Measurements from ENCODE around the gene PPP1R9B. TPM values are rescaled to one million over a fixed set of nuclear protein-coding genes. Genes with fewer than 3 reads are reported as not detected.

PPP1R9B gene
- total RNA-seq, 1 donor from 2014 or later = 68.9 TPM

DNA sequence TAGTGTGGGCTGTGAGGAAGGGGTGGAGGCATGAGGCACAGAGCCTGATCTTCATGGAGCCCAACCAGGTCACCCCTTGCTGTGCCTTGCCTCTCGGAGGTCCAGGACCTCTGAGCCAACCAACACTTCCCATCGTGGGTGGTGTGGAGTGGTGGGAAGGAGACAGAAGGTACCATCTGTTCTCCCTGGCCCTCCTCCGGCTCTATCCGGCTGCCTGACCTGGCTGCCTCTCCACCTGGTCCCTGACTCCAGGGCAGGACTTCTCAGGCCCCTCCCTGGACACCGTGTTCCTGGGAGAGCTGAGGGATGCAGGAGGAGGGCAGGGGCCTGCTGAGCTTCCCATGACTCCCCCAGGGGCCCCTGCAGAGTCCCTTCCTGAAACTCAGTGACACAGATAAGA, 51.5 kb downstream of the PPP1R9B start:
- no peak for FAIRE-seq
- DNase-seq (ENCODE audit: low spot score in 2 of 2) = no peak

DNA sequence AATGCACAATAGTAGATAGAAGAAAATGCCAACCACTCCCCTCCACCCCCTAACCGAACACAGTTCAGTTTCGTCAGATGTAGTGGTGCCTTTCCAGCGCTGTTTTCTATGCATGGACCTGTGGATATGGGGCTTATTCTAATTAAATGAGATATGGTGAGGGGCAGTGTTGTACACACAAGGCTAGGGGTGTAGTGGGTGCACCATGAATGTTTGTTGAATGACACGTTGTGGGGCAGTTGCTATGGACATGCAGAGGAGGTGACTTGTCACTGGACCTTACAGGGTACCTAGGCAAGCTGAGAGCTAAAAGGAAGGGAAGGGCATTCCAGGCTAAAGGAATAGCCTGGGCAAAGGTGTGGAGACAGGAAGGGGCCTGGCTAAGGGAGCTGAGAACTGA, 51.9 kb downstream of the PPP1R9B start:
- no peak for FAIRE-seq
- DNase-seq (ENCODE audit: low spot score in 2 of 2) = no peak

DNA sequence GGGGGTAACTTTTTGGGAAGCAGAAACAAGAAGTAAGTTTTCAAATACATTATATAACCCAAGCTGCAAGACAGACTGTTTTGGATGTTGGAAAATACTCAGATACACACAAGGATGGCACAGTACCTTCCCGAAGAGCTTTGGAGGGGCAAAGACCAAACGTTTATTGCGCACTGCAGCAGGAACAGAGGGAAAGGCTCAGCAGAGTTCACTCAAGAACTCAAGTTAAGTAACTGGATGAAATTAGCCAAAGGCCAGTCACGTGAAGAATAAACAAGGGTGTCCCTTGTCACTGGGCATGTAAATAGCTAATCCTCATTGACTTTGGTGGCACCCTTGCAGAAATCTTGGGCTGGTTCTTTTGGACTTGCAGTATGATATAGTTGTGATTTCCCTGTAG, 52.6 kb downstream of the PPP1R9B start:
- no peak for FAIRE-seq
- DNase-seq (ENCODE audit: low spot score in 2 of 2) = no peak

DNA sequence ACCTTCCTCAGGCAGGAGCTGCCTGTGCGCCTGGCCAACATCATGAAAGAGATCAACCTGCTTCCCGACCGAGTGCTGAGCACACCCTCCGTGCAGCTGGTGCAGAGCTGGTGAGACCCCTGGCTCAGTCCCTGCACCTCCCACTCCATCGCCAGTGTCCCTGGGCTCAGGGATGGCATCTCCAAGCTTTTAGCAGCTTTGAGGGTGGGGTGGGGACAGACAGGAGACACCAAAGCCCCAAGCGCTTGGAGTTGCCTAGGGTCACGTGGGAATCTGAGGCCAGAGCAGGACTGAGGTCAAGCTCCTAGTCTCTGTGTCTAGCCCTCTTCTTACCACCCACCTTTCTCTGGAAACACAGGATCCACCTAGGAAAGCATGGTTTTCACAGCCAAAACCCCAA, 53.0 kb downstream of the PPP1R9B start:
- DNase-seq (ENCODE audit: low spot score in 2 of 2) = no peak
- FAIRE-seq = no peak

DNA sequence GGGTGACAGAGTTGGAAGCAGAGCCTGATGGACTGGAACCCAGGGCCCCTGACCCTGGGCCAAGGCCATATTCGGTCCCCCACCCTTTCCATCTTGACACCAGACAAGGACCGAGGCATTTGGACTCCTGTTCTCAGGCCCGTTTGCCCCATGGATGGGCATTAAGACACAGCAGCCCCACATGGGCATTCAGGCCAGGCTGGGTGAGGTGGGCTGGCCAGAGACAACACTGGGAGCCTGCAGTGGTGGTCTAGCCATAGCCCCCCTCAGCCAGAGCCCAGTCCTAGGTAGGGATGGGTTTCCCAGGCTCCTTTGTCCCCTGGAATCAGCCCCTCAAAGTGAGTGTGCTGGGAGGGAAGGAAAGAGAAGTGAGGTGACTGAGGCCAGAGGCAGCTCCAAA, 53.7 kb downstream of the PPP1R9B start:
- FAIRE-seq = no peak
- DNase-seq (ENCODE audit: low spot score in 2 of 2) = no peak

DNA sequence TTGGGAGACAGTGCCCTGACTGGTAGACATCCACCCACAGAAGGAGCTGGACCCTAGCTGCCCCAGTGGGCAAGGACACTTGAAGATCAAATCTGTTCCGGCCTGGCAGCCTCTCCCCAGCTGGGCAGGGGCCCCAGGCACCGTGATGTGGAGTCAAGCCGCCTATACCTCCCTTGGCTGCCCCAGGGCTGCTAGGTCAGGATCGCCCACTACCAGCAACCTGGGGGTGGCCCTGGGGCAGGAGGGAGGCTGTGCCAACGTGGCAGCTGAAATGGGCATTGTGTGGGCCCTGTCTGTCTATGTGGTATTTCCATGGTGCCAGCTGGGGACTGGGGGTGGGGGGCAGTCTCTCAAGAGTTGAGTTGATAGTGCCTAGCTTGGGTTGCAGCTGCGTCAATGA, 54.4 kb downstream of the PPP1R9B start:
- FAIRE-seq (no peak), DNase-seq (ENCODE audit: low spot score in 2 of 2) (no peak)

DNA sequence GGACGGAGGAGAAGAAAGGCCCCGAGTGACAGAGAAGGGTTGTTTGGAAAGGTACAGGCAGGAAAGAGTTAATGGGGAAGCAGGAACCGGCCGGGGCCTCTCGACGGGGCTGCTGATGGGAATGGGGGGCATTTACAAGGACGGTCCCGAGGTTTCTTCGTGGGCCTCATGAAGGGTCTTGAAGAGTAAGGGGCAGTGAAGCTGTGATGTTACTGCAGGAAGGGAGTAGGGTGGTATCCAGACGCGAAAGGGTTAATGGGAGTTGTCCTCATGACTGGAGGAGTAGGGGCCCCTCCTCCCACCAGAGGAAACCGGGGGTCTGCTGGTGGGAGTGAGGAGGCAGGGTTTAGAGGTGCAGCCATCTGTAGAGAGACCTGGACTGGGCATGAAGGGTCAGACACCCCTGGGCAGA, 54.8 kb downstream of the PPP1R9B start:
- no peak for FAIRE-seq
- DNase-seq (ENCODE audit: low spot score in 2 of 2) = no peak

DNA sequence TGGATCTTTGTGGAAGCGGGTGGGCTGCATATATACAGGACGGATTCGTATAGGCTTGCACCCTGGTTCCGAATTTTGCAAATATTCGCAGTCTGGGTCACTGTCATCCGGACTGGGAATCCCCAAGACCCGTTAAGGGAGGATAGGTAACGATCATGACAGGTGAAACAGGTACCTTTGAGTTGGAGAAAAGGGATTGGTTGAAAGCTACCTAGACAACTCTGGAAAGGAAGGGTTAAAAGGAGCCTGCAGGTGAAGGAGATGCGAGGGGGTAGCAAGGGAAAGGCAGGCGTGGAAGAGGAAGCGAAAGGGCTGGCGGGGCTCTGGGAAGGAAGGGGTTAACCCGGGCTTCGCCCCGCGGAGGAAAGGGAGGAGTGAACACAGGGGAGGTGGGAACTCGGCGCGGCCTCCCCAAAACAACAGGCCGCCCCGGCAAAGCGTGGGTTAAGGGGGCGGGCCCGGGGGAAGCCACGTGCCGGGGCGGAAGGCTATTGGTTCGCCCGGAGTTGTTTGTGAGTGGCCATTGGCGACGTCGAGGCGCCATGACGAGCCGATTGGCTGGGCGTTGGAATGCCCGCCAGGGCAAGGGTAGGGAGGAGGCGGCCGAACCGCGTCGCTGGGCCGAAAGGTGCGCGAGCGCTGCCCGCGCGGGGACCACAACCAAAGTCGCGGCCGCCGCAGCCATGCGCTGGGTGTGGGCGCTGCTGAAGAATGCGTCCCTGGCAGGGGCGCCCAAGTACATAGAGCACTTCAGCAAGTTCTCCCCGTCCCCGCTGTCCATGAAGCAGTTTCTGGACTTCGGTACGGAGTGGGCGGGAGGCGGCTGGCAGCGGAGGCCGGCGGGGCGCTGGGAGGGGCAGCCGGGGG, 55.5 kb downstream of the PPP1R9B start, which contains the start of gene PDK2:
PDK2 (plus strand) TSS at position 599 of the 867 bp plus-strand sequence; CDS start at position 684, 85 bp downstream.
- FAIRE-seq (no peak), DNase-seq (ENCODE audit: low spot score in 2 of 2) (peak; percentile 97 to 98)

DNA sequence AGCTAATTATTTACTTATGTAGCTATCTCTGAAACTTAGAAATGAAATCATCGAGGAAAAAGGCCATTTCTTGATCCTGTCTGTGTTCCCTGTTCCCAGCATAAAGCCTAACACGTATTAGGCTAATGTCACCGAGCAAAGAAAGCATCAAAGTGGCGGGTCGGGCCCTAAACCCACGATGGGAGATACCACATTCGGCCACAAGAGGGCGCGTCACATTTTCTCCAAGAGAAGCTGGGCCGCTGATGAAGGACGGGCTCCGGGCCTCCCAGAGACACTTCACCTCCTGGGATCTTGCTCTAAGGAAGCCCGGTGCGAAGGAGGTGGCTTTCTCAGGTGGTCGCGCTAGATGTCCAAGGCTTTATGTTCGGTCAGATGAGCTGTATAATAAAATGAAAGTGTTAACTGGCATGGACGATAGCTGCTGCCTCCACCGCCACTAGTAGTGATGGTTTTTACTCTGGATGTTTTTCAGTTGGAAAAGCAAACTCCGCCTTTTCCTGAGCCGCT, 56.2 kb downstream of the PPP1R9B start:
- FAIRE-seq (no peak), DNase-seq (ENCODE audit: low spot score in 2 of 2) (peak; percentile 82 to 84)

DNA sequence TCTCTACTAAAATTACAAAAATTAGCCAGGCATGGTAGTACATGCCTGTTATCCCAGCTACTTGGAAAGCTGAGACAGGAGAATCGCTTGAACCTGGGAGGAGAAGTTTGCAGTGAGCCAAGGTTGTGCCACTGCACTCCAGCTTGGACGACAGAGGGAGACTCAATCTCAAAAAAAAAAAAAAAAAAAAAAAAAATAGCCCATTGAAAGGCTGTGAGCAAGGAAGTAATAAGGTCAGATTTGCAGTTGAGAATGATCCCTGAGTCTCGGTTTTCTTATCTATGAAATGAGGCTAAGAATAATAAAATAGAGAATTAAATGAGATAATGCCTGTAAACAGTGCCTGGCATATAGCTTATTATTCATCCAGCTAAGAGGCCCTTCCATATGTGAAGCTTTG, 56.7 kb downstream of the PPP1R9B start:
- FAIRE-seq (no peak), DNase-seq (ENCODE audit: low spot score in 2 of 2) (no peak)

DNA sequence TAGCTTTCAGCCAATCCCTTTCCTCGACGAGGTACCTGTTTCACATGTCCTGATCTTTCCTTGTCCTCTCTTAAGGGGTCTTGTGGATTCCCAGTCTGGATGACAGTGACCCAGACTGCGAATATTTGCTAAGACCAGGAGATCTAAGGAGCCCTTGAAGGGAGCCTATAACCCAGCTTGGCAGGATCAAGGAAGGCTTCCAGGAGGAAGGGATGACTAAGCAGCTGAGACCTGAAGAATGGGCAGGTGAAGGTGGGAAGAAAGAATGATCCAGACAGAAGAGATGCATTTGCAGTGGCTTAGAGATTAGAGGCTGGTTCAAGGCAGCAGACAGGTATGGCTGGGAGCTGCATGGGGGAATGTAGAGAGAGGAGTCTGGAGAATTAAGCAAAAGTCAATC, 57.2 kb downstream of the PPP1R9B start:
- DNase-seq (ENCODE audit: low spot score in 2 of 2) (no peak), FAIRE-seq (no peak)

DNA sequence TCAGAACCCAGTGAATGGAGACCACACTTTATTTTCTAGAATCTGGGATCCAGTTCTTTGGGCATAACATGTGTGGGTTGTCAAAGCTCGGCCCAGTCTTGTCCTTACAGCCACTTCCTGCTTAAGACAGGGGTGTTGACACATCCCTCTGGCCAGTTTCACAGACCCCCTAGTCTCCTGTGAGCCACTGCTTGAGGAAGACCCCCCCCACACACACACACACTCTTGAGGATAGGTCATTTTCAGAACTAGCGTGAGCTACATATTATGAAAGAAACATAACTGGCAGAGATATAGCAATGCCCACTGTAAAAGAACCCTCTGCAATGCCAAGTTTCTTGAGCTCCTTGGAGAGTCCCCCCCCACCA, 58.6 kb downstream of the PPP1R9B start:
- FAIRE-seq (no peak), DNase-seq (ENCODE audit: low spot score in 2 of 2) (no peak)

DNA sequence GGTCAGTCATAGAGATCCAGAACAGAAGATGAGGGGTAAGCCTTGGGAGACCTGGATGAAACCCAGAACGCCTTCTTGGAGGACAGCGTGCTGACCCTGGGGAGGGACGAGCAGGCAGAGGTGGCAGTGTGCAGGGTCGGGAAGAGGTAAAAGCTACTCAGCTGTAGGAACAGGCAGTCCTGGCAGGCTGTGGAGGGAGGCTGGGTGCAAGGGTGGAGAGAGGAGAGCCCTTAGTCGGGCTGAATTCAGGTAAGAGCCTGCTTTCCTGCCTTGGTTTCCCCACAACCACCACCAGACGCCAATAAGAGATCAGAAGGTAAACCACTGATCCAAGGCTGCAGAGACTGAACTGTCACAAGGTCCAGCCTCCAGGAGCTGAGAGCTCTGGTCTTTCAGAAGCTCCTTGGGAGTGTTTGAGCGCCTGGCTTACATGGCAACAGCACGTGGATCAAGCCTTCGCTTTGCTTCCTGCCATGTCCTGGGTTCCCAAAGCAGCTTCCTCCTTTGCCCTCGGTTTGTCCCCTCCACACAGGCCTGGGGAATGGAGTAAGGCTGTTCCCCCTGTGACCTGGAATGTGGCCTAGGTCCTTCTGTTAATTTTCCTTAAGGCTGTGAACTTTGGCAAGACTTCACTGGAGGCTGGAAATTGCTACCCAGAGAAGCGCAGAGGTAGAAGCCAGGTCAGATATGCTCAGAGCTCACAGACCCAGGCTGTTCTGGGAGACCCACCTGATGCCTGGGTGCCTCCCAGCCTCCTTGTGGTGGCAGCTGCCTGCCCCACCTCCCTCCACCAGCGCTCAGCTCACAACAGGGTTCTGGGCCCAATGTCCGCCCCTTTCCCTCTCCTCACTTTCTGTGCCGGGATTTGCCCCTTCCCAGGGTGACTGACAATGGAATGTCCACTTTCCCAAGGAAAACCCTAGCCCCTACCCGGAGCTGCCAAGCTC, 59.2 kb downstream of the PPP1R9B start:
- no peak for FAIRE-seq
- DNase-seq (ENCODE audit: low spot score in 2 of 2) = no peak

DNA sequence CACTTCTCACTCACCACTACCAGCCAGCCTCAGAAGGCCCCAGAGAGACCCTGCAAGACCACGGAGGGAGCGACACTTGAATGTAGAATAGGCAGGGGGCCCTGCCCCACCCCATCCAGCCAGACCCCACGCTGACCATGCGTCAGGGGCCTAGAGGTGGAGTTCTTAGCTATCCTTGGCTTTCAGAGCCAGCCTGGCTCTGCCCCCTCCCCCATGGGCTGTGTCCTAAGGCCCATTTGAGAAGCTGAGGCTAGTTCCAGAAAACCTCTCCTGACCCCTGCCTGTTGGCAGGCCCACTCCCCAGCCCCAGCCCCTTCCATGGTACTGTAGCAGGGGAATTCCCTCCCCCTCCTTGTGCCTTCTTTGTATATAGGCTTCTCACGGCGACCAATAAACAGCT, 60.4 kb downstream of the PPP1R9B start:
- no peak for DNase-seq (ENCODE audit: low spot score in 2 of 2)
- FAIRE-seq = no peak

DNA sequence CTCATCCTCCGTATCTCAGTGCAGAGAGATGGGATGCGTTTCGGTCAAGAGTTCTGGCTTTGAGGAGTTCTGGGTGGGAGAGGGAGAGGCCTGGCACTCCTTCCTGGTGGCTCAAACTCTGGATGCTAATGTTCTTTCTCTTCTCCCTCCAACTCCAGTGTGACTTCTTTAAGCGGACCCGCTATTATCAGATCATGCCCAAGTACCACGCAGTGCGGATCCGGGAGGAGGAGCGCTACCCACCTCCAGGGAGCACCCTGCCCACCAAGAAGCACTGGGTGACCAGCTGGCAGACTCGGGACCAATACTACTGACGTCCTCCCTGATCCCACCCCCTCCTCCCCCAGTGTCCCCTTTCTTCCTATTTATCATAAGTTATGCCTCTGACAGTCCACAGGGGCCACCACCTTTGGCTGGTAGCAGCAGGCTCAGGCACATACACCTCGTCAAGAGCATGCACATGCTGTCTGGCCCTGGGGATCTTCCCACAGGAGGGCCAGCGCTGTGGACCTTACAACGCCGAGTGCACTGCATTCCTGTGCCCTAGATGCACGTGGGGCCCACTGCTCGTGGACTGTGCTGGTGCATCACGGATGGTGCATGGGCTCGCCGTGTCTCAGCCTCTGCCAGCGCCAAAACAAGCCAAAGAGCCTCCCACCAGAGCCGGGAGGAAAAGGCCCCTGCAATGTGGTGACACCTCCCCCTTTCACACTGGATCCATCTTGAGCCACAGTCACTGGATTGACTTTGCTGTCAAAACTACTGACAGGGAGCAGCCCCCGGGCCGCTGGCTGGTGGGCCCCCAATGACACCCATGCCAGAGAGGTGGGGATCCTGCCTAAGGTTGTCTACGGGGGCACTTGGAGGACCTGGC, 61.3 kb downstream of the PPP1R9B start:
- DNase-seq (ENCODE audit: low spot score in 2 of 2) = no peak
- no peak for FAIRE-seq

DNA sequence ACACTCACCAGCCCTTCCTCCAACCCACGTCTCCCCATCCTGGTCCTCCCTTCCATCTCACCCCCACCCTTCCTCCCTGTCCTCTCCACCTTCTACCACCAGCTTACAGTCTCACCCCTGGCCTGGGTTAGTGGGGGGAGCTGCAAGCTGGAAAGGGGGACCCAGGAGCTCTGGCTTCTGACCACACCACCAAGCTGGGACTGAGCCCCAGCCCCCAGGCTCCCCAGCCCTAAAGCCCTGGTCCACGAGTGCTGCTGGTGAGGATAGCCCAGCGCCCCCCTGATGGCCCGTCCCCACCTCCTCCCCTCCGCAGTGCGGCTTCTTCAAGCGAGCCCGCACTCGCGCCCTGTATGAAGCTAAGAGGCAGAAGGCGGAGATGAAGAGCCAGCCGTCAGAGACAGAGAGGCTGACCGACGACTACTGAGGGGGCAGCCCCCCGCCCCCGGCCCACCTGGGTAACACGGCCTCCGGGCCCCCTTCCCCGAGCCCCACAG, 62.5 kb downstream of the PPP1R9B start:
- DNase-seq (ENCODE audit: low spot score in 2 of 2) (no peak), FAIRE-seq (no peak)

DNA sequence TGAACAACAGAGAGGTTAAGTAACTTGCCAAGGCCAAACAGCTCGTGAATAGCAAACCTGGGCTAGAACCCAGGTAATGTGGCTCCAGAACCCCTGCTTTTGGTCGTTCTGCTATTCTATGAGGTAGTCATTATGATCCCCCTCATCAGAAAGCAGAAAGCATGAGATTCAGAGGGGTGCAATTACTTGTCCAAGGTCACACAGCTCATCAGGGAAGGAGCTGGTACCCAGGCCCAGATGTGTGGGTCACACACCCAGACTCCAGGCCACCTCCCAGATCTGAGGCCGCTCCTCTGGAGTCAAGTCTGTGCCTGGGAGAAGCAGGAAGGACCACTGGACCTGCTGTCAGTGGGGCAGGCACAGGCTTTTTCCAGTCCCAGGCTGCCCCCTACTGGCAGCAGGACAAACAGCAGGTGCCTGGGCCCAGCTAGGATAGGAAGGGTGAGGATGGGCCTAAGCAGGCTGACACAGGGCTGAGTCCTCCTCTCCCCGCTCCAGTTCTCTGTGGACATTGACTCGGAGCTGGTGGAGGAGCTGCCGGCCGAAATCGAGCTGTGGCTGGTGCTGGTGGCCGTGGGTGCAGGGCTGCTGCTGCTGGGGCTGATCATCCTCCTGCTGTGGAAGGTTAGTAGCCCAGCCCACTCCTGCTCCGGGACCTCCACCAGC, 63.1 kb downstream of the PPP1R9B start:
- DNase-seq (ENCODE audit: low spot score in 2 of 2) (peak; percentile 63 to 77), FAIRE-seq (no peak)

Data from frontal cortex (tissue), 4 donors.